Stimulated activated naive B cell treated with anti-CD40 and anti-IgM and Interleukin-4, amounts not matched to agents 10 μg/mL and 1 μg/mL and 100 μg/mL, for 72 hours (primary cell): ENCODE results near the gene SRSF7.
"Not testable (repeated sequence)": the region's sequence is repeated elsewhere in the genome, so short reads cannot be mapped to it uniquely, and the experiment has no call there.

Experiments
- ATAC-seq, 2 donors: fragments of 150-1000 bp; cut with Tn5 transposase; replicated peaks; 2 replicates each; pipeline ENCODE4 v1.10.0; 2021; ENCODE audit warnings: moderate library complexity in 1 of 2
- DNase-seq: peaks from one replicate; pipeline ENCODE4 v3.0.0; 2021
- H3K27ac Mint-ChIP-seq: one replicate; pipeline ENCODE4 v1.8.0; 2022; ENCODE audit warnings: mild to moderate bottlenecking, mixed read lengths
- H3K27me3 Mint-ChIP-seq, 2 donors: one replicate each; pipeline ENCODE4 v1.8.0; 2022; ENCODE audit warnings: mixed read lengths in 2 of 2
- H3K36me3 Mint-ChIP-seq, 2 donors: one replicate each; pipeline ENCODE4 v1.8.0; 2022; ENCODE audit warnings: mixed read lengths in 2 of 2, mild to moderate bottlenecking in 1 of 2
- H3K4me1 Mint-ChIP-seq, 2 donors: one replicate each; pipeline ENCODE4 v1.8.0; 2022; ENCODE audit warnings: mixed read lengths in 2 of 2, mild to moderate bottlenecking in 1 of 2
- H3K4me3 Mint-ChIP-seq, 2 donors: one replicate each; pipeline ENCODE4 v1.8.0; 2022; ENCODE audit warnings: mild to moderate bottlenecking in 2 of 2, mixed read lengths in 2 of 2, moderate library complexity in 1 of 2
- H3K9me3 Mint-ChIP-seq, 2 donors: one replicate each; pipeline ENCODE4 v1.8.0; 2022; ENCODE audit warnings: mixed read lengths in 2 of 2, mild to moderate bottlenecking in 1 of 2

The SRSF7 gene

DNA sequence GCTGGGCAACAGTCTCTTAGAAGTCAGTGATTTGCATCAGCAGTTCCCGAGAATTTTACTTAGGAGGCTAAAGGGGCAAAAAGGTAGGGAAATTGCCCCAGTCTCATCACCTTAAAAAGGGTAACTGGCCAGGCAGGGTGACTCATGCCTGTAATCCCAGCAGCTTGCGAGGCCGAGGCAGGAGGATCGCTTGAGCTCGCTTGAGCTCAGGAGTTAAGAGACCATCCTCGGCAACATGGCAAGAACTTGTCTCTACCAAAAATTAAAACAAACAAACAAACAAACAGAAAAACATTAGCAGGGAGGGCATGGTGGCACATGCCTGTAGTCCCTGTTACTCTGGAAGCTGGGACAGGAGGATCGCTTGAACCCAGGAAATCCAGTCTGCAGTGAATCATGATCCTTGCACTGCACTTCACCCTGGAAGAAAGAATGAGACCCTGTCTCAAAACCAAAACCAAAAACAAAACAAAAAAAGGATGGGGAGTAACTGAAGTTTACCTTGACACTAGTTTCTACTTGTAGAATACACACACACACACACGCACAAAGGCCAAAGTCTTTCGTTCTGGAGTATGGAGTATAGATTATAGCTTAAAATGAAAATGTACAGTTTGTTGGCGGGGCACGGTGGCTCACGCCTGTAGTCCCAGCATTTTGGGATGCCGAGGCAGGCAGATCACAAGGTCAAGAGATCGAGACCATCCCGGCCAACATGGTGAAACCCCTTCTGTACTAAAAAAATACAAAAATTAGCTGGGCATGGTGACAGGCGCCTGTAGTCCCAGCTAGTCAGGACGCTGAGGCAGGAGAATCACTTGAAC, 24.1 kb upstream of the SRSF7 start:
- Mint-ChIP-seq H3K36me3 (peaks cover 4 to 5% of the 10 kb centered on the region in 2 donors), H3K27me3 (peaks cover 10 to 38% of the 10 kb centered on the region in 2 donors), H3K9me3 (no peaks in the 10 kb centered on the region), H3K4me1 (peaks cover 2 to 23% of the 10 kb centered on the region in 2 donors), H3K4me3 (no peak overlapping the region), H3K27ac (no peak overlapping the region)
- no peak for DNase-seq
- ATAC-seq: no peak

DNA sequence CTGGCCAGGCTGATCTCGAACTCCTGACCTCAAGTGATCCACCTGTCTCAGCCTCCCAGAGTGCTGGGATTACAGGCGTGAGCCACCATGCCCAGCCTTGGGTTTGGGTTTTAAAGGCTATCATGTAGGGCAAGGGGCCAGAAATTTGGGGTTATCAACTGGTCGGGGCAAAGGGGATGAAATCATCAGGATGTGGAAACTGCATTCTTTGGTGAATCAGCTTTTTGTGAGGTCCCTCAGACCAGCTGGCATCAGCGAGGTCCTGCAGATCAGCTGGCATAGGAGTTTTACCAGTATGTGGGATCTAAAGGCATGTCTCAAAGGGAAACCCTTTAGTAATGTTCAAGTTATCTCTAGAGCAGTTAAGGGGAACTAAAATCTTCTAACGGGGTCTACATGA, 20.5 kb upstream of the SRSF7 start:
- DNase-seq: no peak
- H3K4me3 Mint-ChIP-seq: no peak overlapping the region
- H3K36me3 Mint-ChIP-seq: no peaks in the 10 kb centered on the region
- no peaks in the 10 kb centered on the region for H3K9me3 Mint-ChIP-seq
- no peak overlapping the region for H3K27ac Mint-ChIP-seq
- peaks cover 0 to 10% of the 10 kb centered on the region in 2 donors for H3K4me1 Mint-ChIP-seq
- no peak for ATAC-seq
- peaks cover 10 to 38% of the 10 kb centered on the region in 2 donors for H3K27me3 Mint-ChIP-seq

DNA sequence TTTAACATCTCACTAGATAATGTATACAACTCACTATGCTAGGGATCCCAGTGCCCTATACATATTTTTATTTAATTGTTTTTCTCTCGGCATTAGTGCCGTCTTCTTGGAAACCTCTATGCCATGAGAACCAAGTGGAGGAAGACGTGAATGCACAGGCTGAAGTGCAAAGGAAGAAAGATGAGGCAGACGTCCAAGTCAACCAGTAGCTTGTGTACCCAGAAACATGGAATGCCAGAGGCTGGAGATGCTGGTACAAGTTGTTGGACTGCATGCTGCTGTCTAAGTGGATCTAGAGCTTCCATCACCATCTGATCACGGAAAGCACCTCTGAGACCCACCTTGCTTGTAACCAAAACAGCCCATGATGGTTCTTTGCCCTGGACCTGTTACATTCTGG, 14.4 kb upstream of the SRSF7 start:
- DNase-seq (no peak), ATAC-seq (no peak)

DNA sequence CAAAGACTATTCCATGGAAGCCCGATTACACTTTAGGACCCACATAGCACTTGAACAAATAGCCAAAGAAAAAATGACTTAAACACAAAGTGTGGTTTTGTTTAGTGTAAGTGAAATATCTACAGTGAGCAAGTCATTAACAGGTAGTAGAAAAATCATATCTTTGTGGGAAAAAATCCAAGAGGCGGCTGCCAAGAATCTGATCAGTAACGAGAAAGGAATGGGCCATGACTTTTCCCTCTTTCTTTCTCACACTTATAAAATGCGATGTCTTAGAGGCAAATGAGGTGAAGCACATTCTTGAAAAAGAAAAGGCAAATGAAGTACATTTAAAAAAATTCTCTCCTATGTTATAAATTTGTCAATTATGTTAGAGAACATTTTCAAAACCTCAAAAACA, 14.0 kb upstream of the SRSF7 start:
- DNase-seq: no peak
- Mint-ChIP-seq H3K4me3 (no peak overlapping the region), H3K27me3 (no peaks in the 10 kb centered on the region), H3K9me3 (no peaks in the 10 kb centered on the region), H3K36me3 (no peaks in the 10 kb centered on the region), H3K27ac (no peak overlapping the region), H3K4me1 (no peaks in the 10 kb centered on the region)
- no peak for ATAC-seq

More for the DNA sequence above, 14.4 kb upstream of the SRSF7 start:
- Mint-ChIP-seq H3K27me3 (no peaks in the 10 kb centered on the region), H3K27ac (no peak overlapping the region), H3K9me3 (no peaks in the 10 kb centered on the region), H3K4me1 (no peaks in the 10 kb centered on the region), H3K36me3 (no peaks in the 10 kb centered on the region), H3K4me3 (no peak overlapping the region)

DNA sequence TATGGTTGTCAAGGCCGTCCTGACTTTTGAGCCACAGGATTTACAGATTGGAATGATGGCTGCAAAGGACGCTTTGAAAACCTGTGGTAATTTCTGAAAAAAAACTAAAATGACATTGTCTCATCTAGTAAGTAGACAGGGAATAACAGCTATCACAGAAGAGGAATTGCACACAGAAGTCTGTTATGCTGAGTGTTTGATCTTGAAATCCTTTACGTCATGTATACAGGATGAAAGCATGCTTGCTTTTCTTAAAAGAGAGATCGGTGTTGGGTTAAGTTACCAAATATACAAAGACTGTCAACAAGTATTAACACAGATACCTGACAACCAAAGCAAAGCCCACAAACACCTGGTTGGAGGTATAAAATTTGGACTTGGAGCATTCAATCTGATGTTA, 12.6 kb upstream of the SRSF7 start:
- DNase-seq: no peak
- Mint-ChIP-seq H3K4me1 (no peaks in the 10 kb centered on the region), H3K27ac (no peak overlapping the region), H3K4me3 (no peak overlapping the region), H3K36me3 (no peaks in the 10 kb centered on the region), H3K9me3 (no peaks in the 10 kb centered on the region), H3K27me3 (no peaks in the 10 kb centered on the region)
- ATAC-seq: no peak

DNA sequence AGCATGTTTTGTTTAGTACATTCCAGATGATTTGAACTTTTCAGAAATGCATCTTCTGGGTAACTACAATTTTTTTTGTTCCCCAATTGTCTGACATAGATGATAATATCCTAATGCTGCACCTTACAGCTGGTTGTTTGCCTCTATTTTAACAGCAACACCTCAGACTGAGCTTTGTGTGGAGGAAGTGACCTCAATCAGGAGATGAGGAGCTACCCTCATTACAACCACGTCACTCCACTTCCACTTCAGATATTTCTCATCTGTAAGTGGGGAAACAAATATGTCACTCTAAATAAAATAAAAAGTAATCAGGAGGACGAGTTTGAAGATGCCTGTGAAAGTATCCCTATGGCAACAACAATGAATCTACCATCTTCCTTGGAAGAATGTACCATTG, 12.1 kb upstream of the SRSF7 start:
- H3K4me3 Mint-ChIP-seq: no peak overlapping the region
- no peaks in the 10 kb centered on the region for H3K9me3 Mint-ChIP-seq
- H3K27ac Mint-ChIP-seq: no peak overlapping the region
- DNase-seq (no peak), ATAC-seq (peak; percentile 58 to 70)
- no peaks in the 10 kb centered on the region for H3K4me1 Mint-ChIP-seq
- no peaks in the 10 kb centered on the region for H3K36me3 Mint-ChIP-seq
- no peaks in the 10 kb centered on the region for H3K27me3 Mint-ChIP-seq

DNA sequence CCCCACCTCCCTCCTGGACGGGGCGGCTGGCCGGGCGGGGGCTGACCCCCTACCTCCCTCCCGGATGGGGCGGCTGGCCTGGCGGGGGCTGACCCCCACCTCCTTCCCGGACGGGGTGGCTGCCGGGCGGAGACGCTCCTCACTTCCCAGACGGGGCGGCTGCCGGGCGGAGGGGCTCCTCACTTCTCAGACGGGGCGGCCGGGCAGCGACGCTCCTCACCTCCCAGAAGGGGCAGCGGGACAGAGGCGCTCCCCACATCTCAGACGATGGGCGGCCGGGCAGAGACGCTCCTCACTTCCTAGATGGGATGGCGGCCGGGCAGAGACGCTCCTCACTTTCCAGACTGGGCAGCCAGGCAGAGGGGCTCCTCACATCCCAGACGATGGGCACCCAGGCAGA, 4.7 kb upstream of the SRSF7 start:
- not testable (repeated sequence) for ATAC-seq, H3K27ac Mint-ChIP-seq, H3K4me3 Mint-ChIP-seq, H3K27me3 Mint-ChIP-seq, H3K36me3 Mint-ChIP-seq, H3K9me3 Mint-ChIP-seq, DNase-seq
- peaks cover 7 to 15% of the 10 kb centered on the region in 2 donors for H3K4me1 Mint-ChIP-seq

DNA sequence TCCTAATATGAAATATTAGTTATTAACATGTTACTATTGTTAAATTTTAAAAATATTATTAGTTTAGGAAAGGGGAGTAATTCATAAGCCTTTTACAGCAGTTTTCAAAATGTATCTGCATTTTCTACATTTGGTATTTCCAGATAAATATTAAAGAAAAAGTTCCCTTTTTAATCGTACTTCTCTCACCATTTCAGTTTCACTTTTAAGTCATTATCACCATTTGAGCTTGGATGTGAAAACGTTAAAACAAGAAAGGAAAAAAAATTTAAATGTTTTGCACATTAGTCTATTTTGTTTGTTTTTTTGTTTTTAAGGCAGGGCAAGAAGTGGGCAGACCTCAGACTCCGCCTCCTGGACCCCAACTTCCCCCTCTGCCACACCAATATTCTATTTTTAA, 3.3 kb upstream of the SRSF7 start:
- no peak for DNase-seq
- Mint-ChIP-seq H3K27ac (no peak overlapping the region), H3K4me1 (peaks cover 12 to 21% of the 10 kb centered on the region in 2 donors), H3K27me3 (peaks cover 0 to 3% of the 10 kb centered on the region in 2 donors), H3K36me3 (peaks cover 15 to 18% of the 10 kb centered on the region in 2 donors), H3K9me3 (no peaks in the 10 kb centered on the region), H3K4me3 (peak overlapping the region; percentile 62 to 79)
- ATAC-seq: no peak

DNA sequence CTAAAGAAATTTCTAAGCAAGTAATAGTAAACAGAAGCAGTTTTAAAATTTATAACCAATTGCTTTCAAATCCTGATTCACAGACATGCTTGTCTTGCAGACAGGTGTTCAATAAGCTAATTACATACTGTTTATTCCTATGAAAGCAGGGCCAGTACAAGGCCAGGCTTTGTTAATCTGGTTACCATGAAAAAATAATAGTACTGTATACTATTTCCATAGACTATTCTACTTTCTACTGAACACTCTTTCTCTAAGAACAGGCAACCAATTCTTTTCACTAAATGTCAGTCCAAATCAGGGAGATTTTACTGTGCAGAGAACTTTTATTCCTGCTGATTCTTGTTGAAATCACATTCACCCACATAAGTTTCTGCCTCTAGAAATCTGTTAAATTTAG, 2.9 kb upstream of the SRSF7 start:
- Mint-ChIP-seq H3K4me3 (peak overlapping the region in 1 of 2 donors; percentile 50), H3K27me3 (peaks cover 0 to 3% of the 10 kb centered on the region in 2 donors), H3K4me1 (peaks cover 13 to 25% of the 10 kb centered on the region in 2 donors), H3K9me3 (no peaks in the 10 kb centered on the region), H3K27ac (no peak overlapping the region), H3K36me3 (peaks cover 15 to 21% of the 10 kb centered on the region in 2 donors)
- DNase-seq: no peak
- ATAC-seq: no peak

DNA sequence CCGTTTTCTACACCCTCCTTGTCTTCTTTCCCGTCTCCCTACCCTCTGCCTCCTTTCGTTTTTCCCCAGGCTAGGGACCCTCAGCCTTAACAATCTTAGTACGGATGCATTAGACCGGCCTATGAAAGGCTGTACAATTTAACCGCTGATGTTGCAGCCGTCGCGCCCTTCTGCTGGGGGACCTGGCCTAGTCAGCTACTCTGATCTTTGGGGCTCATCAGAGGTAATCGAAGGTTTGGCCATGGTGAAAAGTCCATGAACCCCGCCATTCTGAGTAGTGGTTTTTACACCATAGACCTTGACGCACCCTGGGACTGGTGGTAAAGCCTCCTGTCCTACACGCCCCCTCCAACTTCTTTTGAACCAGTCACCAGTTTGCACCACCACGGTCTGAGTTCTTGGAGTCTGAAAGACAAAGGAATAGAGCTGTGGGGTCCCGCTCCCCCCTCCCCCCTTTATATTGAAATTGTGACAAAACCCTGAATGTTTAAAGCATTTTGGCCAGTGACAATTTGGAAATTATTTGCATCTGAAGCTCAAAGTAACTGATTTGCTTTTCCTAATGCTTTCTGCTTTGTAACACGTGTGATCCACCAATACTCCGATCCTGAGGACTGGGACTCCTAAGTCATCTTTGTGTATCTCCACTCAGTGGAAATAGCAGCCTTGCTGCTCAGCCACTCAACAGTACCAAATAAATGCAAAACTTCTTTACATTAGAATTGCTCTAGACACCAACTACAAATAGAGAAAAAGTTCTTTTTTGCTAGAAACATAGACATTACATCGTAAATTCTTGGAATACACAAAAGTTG, 642 bp upstream of the SRSF7 start:
- H3K9me3 Mint-ChIP-seq: no peaks in the 10 kb centered on the region
- peak; percentile 31 to 33 for ATAC-seq
- H3K4me3 Mint-ChIP-seq: peak overlapping the region; percentile 97 to 100
- H3K27ac Mint-ChIP-seq: peak overlapping the region; percentile 100
- DNase-seq: no peak
- peaks cover 25 to 45% of the 10 kb centered on the region in 2 donors for H3K4me1 Mint-ChIP-seq
- peaks cover 0 to 3% of the 10 kb centered on the region in 2 donors for H3K27me3 Mint-ChIP-seq
- peaks cover 31 to 40% of the 10 kb centered on the region in 2 donors for H3K36me3 Mint-ChIP-seq

DNA sequence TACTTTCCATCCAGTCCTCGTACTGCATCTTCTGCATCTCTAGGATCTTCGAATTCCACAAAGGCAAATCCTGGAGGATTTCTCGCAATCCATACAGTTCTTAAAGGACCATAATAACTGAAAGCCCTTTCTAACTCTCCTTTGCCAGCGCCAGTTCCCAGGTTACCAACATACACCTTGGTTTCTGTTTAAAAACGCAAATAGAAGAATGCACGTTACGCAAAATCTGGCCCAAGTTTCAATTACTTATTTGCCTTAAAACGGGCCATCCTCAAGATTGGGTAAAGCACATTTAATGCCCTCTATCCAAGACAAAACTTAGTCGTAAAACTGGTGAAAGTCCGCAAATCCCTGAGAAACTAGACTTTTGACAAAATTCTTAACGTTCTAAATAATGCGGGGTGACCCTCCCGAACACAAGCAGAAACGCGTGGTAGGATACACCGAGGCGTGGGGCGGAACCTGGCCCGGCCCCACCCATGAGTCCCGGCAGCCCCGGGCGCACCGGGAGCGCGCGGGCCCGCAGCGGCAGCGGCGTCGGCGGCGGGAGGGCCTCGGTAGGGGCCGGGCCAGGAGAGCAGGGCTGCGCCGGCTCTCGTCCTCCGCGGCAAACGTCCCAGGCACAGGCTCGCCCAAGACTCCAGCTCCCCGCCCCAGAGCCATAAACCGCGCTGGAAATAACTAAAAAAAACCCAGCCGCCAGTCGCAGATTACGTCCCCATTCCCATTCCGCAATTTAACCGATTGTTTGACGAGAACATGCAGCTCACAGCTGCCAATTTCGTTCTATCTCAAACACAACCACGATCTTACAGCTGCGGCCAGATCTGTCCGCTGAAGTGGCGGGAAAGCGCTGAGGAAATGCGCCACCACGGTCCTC, 910 bp downstream of the SRSF7 start:
- DNase-seq (peak; percentile 23), ATAC-seq (peak; percentile 43 to 49)
- H3K27me3 Mint-ChIP-seq: peaks cover 0 to 3% of the 10 kb centered on the region in 2 donors
- H3K27ac Mint-ChIP-seq: peak overlapping the region; percentile 100
- peaks cover 42 to 56% of the 10 kb centered on the region in 2 donors for H3K36me3 Mint-ChIP-seq
- H3K4me1 Mint-ChIP-seq: peaks cover 26 to 61% of the 10 kb centered on the region in 2 donors
- H3K9me3 Mint-ChIP-seq: no peaks in the 10 kb centered on the region
- H3K4me3 Mint-ChIP-seq: peak overlapping the region; percentile 97 to 100

DNA sequence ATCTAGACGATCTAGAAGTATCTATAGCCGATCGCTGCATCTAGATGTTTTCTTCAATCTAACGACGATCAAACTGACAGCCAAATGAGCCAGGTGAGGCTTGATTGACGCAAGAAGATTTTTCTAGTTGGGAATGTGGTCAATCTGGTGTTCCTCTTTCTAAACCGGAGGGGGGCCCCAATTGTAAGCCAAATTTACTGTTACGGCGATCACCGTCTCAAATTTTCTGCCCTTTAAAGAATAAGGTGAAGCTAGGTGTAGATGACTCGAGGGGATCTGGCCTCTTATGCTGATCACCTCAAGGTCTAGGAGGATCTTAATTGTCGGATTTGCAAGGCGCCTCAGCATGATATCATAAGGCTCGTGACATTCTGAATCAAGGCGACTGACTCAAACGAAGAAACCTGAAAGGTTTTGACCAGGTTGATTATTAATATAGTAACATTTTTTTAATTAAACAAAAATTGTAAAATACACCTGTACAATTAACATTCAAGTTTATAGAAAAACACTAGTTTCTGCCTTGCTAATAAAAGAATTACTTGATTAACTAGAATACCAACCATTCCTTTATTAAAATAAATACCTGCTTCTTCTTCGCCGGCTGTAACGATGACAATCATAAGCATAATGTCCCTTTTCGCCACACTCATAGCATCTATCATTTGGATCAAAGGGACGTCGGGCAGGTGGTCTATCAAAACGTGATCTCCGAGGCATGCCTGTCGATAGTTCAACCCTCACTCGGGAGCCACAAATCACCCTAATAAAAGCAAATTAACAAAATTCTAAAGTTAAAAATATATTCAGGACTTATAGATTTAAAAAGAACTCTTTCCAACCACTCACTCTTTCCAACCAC, 2.0 kb downstream of the SRSF7 start:
- H3K4me1 Mint-ChIP-seq: peaks cover 29 to 63% of the 10 kb centered on the region in 2 donors
- no peaks in the 10 kb centered on the region for H3K9me3 Mint-ChIP-seq
- H3K27ac Mint-ChIP-seq: peak overlapping the region; percentile 90
- ATAC-seq (no peak), DNase-seq (no peak)
- H3K36me3 Mint-ChIP-seq: peaks cover 43 to 64% of the 10 kb centered on the region in 2 donors
- H3K27me3 Mint-ChIP-seq: peaks cover 0 to 3% of the 10 kb centered on the region in 2 donors
- peak overlapping the region; percentile 97 to 100 for H3K4me3 Mint-ChIP-seq

DNA sequence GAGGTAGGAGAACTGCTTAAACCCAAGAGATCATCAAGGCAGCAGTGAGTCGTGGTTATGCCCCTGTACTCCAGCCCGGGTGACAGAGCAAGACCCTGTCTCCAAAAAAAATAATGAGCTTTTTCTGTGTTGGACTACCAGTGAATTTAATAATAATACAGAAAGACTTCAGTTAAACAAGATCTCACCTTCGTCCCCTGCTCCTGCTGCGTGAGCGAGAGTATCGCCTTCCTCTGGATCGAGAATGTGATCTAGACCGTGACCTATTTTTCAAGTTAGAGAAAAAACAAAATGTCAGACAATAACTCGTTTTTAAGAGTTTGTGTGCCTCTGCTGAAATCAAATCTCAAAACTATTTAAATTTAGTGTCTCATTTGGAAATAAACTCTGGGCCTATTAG, 2.8 kb downstream of the SRSF7 start:
- H3K4me3 Mint-ChIP-seq: peak overlapping the region; percentile 60 to 63
- H3K27ac Mint-ChIP-seq: peak overlapping the region; percentile 87
- peaks cover 47 to 67% of the 10 kb centered on the region in 2 donors for H3K36me3 Mint-ChIP-seq
- H3K4me1 Mint-ChIP-seq: peaks cover 29 to 63% of the 10 kb centered on the region in 2 donors
- H3K27me3 Mint-ChIP-seq: peaks cover 0 to 3% of the 10 kb centered on the region in 2 donors
- ATAC-seq: no peak
- no peaks in the 10 kb centered on the region for H3K9me3 Mint-ChIP-seq
- no peak for DNase-seq
